Caco-2 (cell line): ENCODE measurements around the gene ST8SIA4. TPM values are rescaled to one million over a fixed set of nuclear protein-coding genes. Genes with fewer than 3 reads are reported as not detected.

ENCODE experiments used
- BruUV-seq: library from RNA; stranded (reverse); fragments of 400-500 nt; replicated peaks from 2 replicates; lab custom pipeline; 2021; lab: Mats Ljungman, UMichigan
- CTCF ChIA-PET: fragments of 300-600 bp; sonication (Branson Sonifier 250); formaldehyde crosslinking; loops from one replicate; lab custom pipeline; 2022; ENCODE audit warnings: antibody characterized with exemption; lab: Charles Lee
- POLR2A ChIA-PET: fragments of 300-600 bp; sonication (Branson Sonifier 250); formaldehyde crosslinking; loops from one replicate; lab custom pipeline; 2022; ENCODE audit warnings: antibody characterized with exemption; lab: Charles Lee
- DNase-seq, 2 experiments: peaks; one replicate each; pipeline versions ENCODE4 v3.0.0 to v3.0.0-alpha.2; 2020 to 2022
- H3K27me3 ChIP-seq: replicated peaks from 2 replicates; pipeline ENCODE4 v1.6.0; 2011; ENCODE audit warnings: low read length; ENCODE audit not compliant: control insufficient read depth, insufficient read depth
- H3K36me3 ChIP-seq: 2 replicates; pipeline ENCODE4 v1.5.1; 2011; ENCODE audit warnings: low read length; ENCODE audit not compliant: control insufficient read depth, insufficient read depth
- H3K4me1 ChIP-seq: fragments of 250-450 bp; sonication (Bioruptor Pico); 2 replicates; pipeline ENCODE4 v1.5.1; 2020; ENCODE audit warnings: mild to moderate bottlenecking
- H3K4me3 ChIP-seq: 2 replicates; pipeline ENCODE4 v1.5.1; 2011; ENCODE audit warnings: low read depth, mild to moderate bottlenecking, control low read depth, low read length
- H3K9me3 ChIP-seq: fragments of 250-450 bp; sonication (Bioruptor Pico); 2 replicates; pipeline ENCODE4 v1.5.1; 2020; ENCODE audit warnings: mild to moderate bottlenecking, moderate library complexity
- H3K27ac Mint-ChIP-seq: one replicate; pipeline ENCODE4 v1.8.0; 2022; ENCODE audit warnings: mixed read lengths; ENCODE audit not compliant: unreplicated experiment
- H3K27me3 Mint-ChIP-seq: one replicate; pipeline ENCODE4 v1.8.0; 2022; ENCODE audit warnings: mixed read lengths; ENCODE audit not compliant: insufficient read depth, unreplicated experiment
- H3K36me3 Mint-ChIP-seq: one replicate; pipeline ENCODE4 v1.8.0; 2022; ENCODE audit warnings: mild to moderate bottlenecking, mixed read lengths; ENCODE audit not compliant: insufficient read depth, unreplicated experiment
- H3K4me1 Mint-ChIP-seq: one replicate; pipeline ENCODE4 v1.8.0; 2022; ENCODE audit warnings: low read depth, mixed read lengths; ENCODE audit not compliant: unreplicated experiment
- H3K4me3 Mint-ChIP-seq: one replicate; pipeline ENCODE4 v1.8.0; 2022; ENCODE audit warnings: mild to moderate bottlenecking, moderate library complexity, mixed read lengths; ENCODE audit not compliant: unreplicated experiment
- H3K9me3 Mint-ChIP-seq: one replicate; pipeline ENCODE4 v1.8.0; 2022; ENCODE audit warnings: mixed read lengths; ENCODE audit not compliant: unreplicated experiment
- CTCF ChIP-seq, 2 experiments: fragments of 200-600 bp in 1 of 2; IDR thresholded peaks; 1 replicate in 1 of 2; 2 replicates in 1 of 2; pipeline versions ENCODE4 v1.5.1 to v1.8.0; 2011 to 2022; ENCODE audit warnings: antibody characterized with exemption in 1 of 2, control low read depth in 1 of 2, inconsistent platforms in 1 of 2, low read depth in 1 of 2, low read length in 1 of 2, mild to moderate bottlenecking in 1 of 2, moderate library complexity in 1 of 2; ENCODE audit not compliant: insufficient read depth in 1 of 2, severe bottlenecking in 1 of 2, unreplicated experiment in 1 of 2
- intact Hi-C: fragments of 100-400 bp; cut with micrococcal nuclease; formaldehyde crosslinking; loops from one replicate; pipeline ENCODE4 v1.10.0; 2022; ENCODE audit not compliant: unreplicated experiment
- total RNA-seq: library from RNA; stranded (reverse); gene quantifications from 2 replicates; pipeline ENCODE4 v1.2.3, GENCODE V29; 2022

The ST8SIA4 gene
- total RNA-seq, 1 experiment from 2014 or later: 0.61 TPM

GRCh38 chr5:100899675-100900074, 3.4 kb downstream of the ST8SIA4 start:
- ChIA-PET POLR2A (no interaction called here), CTCF (interaction anchor here (0.6 to 1.3 kb wide), 3 partner anchors 110 to 276 kb away, joined by 5 to 6 read pairs (median 5); no protein-coding TSS in a partner anchor)
- no peaks in the 10 kb centered on the region for H3K4me1 Mint-ChIP-seq
- H3K9me3 Mint-ChIP-seq: no peaks in the 10 kb centered on the region
- Histone ChIP-seq H3K4me3 (no peak overlapping the region), H3K36me3 (no peaks in the 10 kb centered on the region), H3K9me3 (no peaks in the 10 kb centered on the region), H3K27me3 (no peaks in the 10 kb centered on the region; the same call in 1 of the 2 replicates), H3K4me1 (0 out of 2 replicates have a peak, but pooled peaks cover 4% of the 10 kb centered on the region)
- no TSS peak for BruUV-seq
- intact Hi-C loops: loop anchor here (1.0 to 10.0 kb wide), 3 partner anchors 125 to 415 kb away; no protein-coding TSS in a partner anchor
- no peak for TF ChIP-seq CTCF (IDR thresholded peaks at IDR 0.05; ENCODE audit: insufficient read depth in 1 of 2, low read depth in 1 of 2, low read length in 1 of 2, severe bottlenecking in 1 of 2, unreplicated experiment in 1 of 2)
- peaks cover 2% of the 10 kb centered on the region for H3K27me3 Mint-ChIP-seq
- peak overlapping the region; percentile 67 for H3K4me3 Mint-ChIP-seq
- DNase-seq: no peak
- H3K27ac Mint-ChIP-seq: no peak overlapping the region
- H3K36me3 Mint-ChIP-seq: no peaks in the 10 kb centered on the region

- no peak for DNase-seq
- 0 out of 2 replicates have a peak, but pooled peaks cover 4% of the 10 kb centered on the region for H3K4me1 ChIP-seq
- no peaks in the 10 kb centered on the region; the same call in 1 of the 2 replicates for H3K27me3 ChIP-seq
- Mint-ChIP-seq H3K9me3 (no peaks in the 10 kb centered on the region), H3K4me1 (no peaks in the 10 kb centered on the region), H3K27me3 (peaks cover 2% of the 10 kb centered on the region), H3K27ac (no peak overlapping the region), H3K4me3 (no peak overlapping the region), H3K36me3 (no peaks in the 10 kb centered on the region)
- no peaks in the 10 kb centered on the region for H3K36me3 ChIP-seq
- TF ChIP-seq CTCF (IDR thresholded peaks at IDR 0.05; ENCODE audit: insufficient read depth in 1 of 2, low read depth in 1 of 2, low read length in 1 of 2, severe bottlenecking in 1 of 2, unreplicated experiment in 1 of 2): no peak
- BruUV-seq: no TSS peak
- intact Hi-C loops: no loop called here
- H3K4me3 ChIP-seq: no peak overlapping the region
- no peaks in the 10 kb centered on the region for H3K9me3 ChIP-seq
- ChIA-PET POLR2A (no interaction called here), CTCF (interaction anchor here (0.8 kb wide), 1 partner anchor 124 kb away, joined by 3 read pairs; no protein-coding TSS in a partner anchor)
Observed at GRCh38 chr5:100898504-100899346, 4.4 kb downstream of the ST8SIA4 start.

GRCh38 chr5:100896054-100896453, 7.0 kb downstream of the ST8SIA4 start:
- no peaks in the 10 kb centered on the region for H3K36me3 Mint-ChIP-seq
- no peak for TF ChIP-seq CTCF (IDR thresholded peaks at IDR 0.05; ENCODE audit: insufficient read depth in 1 of 2, low read depth in 1 of 2, low read length in 1 of 2, severe bottlenecking in 1 of 2, unreplicated experiment in 1 of 2)
- H3K36me3 ChIP-seq: no peaks in the 10 kb centered on the region
- no peaks in the 10 kb centered on the region; the same call in 1 of the 2 replicates for H3K27me3 ChIP-seq
- H3K4me3 Mint-ChIP-seq: no peak overlapping the region
- no peaks in the 10 kb centered on the region for H3K4me1 ChIP-seq
- no peaks in the 10 kb centered on the region for H3K9me3 ChIP-seq
- H3K27me3 Mint-ChIP-seq: no peaks in the 10 kb centered on the region
- H3K27ac Mint-ChIP-seq: no peak overlapping the region
- no peaks in the 10 kb centered on the region for H3K4me1 Mint-ChIP-seq
- no peaks in the 10 kb centered on the region for H3K9me3 Mint-ChIP-seq
- ChIA-PET POLR2A (no interaction called here), CTCF (interaction anchor here (0.6 kb wide), 1 partner anchor 134 kb away, joined by 3 read pairs; no protein-coding TSS in a partner anchor)
- H3K4me3 ChIP-seq: no peak overlapping the region
- intact Hi-C loops: no loop called here
- no peak for DNase-seq
- BruUV-seq: no TSS peak
